Skeletal muscle cell (primary cell): ENCODE measurements around the gene HRH3.

Source experiments
- DNase-seq: peaks from one replicate; pipeline ENCODE4 v3.0.0-alpha.2; 2010; ENCODE audit warnings: low read depth
- H3K4me3 ChIP-seq: 2 replicates; pipeline ENCODE4 v1.5.1; 2011; ENCODE audit warnings: low read depth, mild to moderate bottlenecking, control low read depth, low read length, moderate library complexity

Gene HRH3

DNA sequence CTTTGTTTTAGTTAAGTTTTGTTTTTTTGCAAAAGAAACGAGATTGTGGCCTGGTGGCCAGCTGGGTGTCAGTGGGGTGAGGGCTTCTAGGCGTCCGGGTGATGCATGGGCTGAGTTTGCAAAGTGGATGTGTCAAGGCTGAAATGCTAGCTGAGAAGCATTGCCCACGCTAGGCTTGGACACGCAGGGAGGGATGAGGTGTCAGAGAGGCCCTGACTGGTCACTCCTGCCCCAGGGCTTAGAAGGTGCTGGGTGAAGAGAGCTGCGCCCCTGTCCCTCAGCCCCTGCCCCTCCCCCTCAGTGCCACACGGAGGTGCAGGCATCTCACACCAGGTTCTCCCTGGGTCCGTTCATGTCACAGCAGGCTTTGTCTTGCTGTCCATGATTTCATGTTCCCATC is 26.4 kb upstream of the HRH3 start:
- DNase-seq, result no peak
- H3K4me3 ChIP-seq, result no peak overlapping the region

DNA sequence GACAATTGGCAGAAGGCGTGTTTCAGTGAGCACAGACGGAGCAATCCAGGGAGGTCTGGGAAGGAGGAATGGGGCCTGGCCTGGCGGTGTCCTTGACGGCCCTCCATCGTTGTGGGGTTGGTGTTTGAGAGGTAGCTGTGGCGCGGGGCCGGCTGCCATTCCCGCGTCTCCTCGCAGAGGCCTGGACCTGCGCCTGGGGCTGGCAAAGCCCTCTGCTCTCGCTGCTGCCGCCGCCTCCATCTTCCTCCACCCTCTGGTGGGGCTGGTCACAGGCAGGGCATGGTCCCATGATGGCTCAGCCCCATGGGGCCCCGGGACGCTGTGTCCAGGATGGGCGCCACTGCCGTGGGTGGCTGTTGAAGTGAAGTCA is 25.8 kb upstream of the HRH3 start:
- DNase-seq, result no peak

DNA sequence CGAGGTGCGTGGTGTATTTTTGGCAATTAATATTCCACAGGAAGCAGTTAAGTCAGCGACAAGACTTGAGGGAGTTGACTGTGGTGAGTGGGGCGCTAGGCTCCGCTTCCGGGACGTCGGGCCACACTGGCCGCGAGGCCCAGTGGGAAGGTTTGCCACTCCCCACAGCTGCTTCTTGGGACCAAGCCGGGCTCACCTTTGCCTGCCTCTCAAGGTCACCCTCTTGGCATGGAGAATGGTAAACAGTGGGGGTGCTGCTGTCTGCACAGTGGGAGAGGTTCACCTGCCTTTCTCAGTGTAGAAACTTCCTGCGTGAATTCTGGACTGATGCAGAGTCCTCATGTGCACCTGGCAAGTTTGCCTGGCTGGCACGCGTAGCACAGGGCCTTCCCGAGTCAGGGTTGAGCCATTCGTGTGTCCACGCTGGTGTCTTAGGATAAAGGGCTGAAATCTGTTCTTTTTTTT is 24.6 kb upstream of the HRH3 start:
- H3K4me3 ChIP-seq, result no peak overlapping the region
- DNase-seq, result no peak

More for the DNA sequence above, 25.8 kb upstream of the HRH3 start:
- H3K4me3 ChIP-seq, result no peak overlapping the region

DNA sequence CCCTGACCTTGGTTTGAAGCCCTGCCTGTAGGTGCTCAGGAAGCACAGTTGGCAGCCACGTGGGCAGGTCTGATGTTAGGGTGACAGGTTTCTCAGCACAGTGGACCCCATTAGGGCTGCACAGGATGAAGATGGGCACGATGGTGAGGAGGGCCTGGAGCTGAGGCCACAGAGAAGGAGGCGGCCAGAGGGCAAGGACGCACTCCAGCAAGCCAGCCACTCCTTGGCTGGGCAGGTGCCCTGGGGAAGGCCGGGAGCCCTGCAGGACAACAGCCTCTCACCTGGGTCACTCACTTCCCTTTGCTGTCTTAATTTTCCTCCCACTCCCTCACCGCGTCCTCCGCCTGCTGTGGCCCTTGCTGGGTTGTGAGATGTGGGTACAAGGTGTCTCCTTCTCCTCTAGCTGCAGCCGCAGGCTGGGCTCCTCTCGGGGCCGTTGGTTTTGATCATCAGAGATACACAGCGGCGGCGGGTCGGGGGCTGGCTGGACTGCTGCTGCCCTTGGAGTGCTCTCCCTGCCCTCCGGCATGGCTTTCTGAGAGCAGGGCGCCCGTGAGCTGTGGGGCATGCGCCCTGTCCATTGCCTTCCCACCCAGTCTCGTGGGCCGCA is 23.9 kb upstream of the HRH3 start:
- no peak for DNase-seq
- H3K4me3 ChIP-seq, result no peak overlapping the region

DNA sequence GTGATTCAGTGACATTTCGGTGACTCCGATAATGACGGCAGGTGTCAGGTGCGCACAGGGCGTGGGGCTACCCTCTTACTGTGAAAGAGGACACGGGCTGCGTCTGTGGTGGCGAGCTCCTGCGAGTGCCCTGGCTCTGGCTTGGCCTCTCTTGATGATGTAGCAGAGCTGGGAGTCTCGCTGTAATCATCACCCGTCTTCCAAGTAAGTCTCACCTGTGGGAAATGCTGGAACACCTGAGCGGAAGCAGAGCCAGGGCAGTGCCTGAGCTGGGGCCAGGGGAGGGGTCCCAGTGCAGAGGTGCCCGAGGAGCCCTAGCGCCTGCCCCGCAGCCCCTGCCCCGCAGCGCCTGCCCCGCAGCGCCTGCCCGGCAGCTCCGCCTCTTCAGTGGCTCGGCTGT is 23.0 kb upstream of the HRH3 start:
- DNase-seq, result no peak

DNA sequence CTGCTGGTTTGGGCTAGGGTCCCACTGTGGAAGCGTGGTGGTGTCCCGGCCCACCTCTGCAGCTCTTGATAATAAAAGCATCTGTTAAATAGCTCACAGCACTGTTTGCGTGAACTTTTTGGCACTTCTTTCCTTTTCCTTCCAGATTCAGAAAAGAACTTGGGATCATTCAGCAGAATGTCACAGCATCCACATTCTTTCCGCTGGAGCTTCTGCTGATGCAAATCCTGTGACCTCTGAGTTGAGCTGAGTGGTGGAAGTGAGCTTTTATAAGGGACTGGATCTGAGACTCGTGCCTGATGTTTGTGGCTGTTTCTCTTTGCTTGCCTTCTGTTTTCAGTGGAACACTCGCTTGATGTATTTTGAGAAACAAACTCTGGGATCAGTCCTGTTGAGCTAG is 22.1 kb upstream of the HRH3 start:
- DNase-seq, result no peak
- H3K4me3 ChIP-seq, result no peak overlapping the region

More for the DNA sequence above, 23.0 kb upstream of the HRH3 start:
- no peak overlapping the region for H3K4me3 ChIP-seq

DNA sequence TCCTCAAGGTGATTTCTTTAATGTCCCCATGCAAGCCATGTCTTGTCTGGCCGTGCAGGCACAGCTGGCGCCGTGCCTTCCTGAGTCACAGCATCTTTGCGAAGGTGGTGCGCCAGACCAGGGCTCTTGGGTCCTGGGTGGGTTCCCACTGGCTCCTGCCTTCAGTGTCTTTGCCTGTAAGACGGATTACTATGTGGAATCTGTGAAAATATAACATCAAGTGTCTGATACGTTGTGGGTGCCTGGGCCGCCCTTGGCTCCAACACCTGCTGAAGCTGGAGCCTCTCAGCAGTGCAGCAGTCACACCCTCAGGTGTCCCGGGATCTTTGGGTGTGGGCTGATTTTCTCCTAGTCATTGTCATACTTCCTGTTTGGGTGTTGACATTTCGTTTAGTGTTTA is 21.4 kb upstream of the HRH3 start:
- DNase-seq, result no peak
- no peak overlapping the region for H3K4me3 ChIP-seq

DNA sequence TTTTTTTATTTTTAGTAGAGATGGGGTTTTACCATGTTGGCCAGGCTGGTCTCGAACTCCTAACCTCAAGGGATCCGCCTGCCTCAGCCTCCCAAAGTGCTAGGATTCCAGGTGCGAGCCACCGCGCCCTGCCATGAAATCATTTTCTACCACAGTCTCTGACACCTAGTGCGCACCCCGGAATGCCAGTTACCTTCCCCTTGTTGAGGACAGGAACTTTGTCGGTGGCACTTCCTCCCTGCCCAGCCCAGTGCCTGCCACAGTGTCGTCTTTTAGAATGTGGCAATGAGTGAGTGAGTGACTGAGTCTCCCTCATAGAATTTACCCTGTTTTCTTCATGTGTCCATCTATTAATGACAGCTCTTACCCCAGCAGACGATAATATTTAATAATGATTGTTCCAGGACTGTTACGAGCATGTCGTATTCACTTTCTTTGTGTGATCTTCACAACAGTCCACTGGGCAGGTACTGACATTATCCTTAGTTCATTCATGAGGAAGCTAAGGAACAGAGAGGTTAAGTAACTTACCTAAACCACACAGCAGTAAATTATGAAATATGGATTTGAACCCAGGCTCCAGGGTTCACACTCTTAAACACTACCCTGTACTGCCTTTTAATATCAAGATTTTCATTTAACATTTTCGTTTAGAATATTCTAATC is 20.1 kb upstream of the HRH3 start:
- no peak for DNase-seq
- H3K4me3 ChIP-seq, result no peak overlapping the region

DNA sequence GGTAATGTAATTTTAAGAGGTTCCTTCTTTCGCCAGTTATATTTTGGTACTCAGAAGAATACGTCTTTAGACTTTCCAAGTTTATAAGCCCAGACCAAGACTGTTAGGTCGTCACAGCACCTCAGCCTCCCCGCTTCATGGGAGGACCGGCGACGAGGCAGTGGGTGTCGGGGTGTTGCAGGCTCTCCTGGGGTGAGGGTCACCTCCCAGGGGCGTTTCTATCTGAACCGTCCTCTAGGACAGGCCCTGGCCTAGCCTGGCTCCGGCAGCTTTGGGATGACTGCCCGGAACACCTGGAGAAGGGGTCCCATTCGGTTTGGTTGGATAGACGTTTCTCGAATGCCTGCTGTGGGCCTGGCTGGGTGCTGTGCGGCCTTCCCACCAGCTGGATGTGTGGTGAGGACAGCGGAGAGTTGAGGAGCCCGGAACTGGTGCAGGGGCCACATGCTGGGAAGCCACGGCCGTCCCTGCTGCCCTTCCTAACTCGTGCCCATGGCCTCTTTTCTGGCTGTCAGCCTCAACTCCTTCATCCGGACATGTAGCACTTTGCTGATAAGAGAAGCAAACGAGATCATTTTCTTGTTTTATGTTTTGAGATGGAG is 19.3 kb upstream of the HRH3 start:
- H3K4me3 ChIP-seq, result peak overlapping the region; percentile 72
- no peak for DNase-seq

DNA sequence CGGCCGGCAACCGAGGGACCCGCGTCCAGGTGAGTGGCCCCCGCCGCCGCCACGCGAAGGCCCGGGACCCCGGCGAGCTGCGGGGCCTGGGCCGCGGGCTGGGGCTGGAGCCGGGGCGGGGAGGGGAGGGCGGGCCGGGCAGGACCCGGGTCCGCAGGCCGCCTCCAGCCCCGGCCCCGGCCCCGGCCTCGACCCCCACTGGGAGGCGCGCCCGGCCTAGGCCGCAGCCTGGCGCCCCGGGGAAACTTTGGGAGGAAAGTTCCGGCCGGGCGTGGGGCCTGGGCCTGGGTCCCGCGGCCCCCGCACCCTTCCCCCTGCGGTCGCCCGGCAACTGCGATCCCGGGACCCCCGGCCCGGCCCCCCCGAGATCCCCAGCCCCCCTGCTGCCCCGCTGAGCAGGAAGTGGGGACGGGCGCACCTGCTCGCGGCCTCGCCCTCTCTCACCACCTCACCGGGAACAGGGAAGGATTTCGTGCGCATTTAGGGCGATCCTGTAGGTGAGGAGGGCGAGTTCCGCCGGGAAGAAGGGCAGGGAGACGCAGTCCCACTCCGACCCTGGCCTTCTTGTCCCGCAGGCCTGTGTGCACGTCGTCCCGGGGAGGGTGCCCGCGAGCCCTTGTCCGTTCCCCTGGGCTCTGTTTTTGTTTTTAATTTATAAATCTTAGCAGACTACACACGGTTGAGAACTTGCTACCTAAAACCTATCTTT is 18.6 kb upstream of the HRH3 start:
- DNase-seq, result no peak
- peak overlapping the region; percentile 72 for H3K4me3 ChIP-seq

DNA sequence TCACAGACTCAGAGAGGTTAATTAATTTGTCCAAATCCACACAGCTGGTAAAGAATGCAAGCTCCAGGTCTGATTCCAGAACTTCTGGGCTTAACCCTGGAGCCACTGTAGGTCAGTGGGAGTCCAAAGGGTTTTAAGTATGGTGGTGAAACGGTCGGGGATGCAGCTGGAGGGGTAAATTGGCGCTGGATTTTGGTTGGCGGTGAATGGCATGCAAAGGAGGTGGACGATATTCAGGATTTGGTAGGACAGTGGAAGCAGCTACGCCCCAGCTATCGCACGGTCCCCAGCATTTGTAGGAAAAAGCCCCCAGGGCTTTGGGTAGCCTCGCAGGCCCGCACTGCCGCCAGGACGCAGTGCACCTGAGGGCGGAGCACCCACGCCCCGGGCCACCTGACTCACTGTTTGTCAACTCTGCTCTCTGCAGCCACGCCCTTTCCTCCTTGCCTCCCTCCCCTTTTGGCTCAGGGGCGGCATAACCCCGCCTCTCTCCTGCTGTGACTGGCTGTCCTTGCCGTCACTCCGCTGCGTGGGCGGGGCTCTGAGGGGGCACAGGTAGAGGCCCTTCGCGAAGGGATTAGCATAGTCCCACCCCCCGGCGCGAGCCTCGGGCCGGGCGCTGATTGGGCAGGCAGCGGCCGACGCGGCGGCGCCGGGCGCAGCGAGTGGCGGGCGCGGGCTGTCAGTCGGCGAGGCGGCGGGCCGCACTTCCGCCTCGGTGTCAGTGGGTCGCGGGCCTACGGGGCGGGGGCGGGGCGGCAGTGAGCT is 17.9 kb upstream of the HRH3 start, which contains the start of gene OSBPL2:
Gene OSBPL2 (plus strand): TSS at position 721 of the 768 bp plus-strand sequence. CDS start 17,664 bp downstream, outside the sequence.
- peak; percentile 88 for DNase-seq
- peak within 1 kb of the TSS; percentile 72 for H3K4me3 ChIP-seq

DNA sequence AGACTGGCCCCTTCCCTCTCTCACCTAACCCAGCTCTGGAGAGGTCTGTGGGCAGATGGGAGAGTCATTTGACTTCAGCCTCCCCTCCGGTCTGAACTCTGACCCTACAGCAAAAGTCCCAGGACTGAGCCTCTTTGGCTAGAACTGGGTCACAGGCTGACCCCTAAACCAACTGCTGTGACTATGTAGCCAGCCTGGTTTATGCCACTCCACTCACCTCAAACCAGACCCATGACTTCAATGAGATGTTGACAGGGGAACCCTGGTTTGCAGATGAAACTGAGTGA is 17.4 kb upstream of the HRH3 start:
- H3K4me3 ChIP-seq, result no peak overlapping the region
- no peak for DNase-seq

DNA sequence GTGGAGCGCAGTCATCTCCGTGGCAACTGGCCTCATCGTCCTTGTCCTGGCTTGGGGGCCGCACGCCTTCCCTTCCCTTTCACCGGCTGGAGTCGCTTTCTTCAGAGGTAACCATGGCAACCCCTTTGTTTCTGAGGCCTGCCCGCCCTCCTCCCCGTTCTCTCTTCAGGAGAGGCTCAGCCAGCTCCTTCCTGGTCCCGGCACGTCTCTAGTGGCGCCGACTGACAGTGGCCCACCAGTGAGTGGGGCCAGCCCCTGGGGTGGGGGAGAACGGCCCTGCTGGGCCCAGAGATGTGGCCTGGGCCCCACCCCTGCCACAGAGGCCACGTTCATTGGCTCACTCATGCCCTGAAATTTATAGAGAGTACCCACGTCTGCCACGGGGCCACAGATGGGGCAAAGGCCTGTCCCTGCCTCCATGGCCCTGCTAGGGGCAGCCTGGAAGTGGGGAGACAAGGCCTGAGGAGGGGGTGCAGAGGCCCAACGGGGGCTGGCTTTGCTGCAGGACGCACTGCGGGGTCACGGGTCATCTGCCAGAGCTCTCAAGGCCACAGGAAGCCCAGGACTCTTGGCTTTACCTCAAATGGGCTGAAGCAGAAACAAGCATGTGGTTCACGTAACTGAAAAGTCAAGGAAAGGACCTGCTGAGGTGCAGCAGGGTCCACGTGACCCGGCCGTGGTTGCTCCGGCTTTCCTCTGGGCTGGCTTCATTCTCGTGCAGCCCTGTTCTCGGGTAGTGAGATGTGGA is 16.9 kb upstream of the HRH3 start:
- no peak overlapping the region for H3K4me3 ChIP-seq
- no peak for DNase-seq

DNA sequence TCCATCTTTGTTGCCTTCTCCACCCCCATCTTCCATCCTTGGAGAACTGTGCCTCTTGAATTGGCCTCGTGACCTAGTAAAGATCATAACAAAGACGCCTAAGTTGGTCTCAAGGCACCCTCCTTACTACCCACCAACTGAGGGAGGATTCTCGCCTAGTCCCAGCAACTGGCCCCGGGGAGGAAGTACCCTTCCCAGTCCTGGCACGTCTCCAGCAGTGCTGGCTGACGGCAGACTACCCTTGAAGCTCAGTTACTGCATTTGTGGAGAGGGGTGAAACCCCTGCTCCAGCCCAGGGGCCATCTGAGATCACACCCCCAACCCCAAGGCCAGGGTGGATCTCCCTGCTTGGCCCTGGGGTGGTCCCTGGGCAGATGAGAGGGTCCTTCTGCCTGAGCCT is 16.1 kb upstream of the HRH3 start:
- DNase-seq, result no peak
- no peak overlapping the region for H3K4me3 ChIP-seq

DNA sequence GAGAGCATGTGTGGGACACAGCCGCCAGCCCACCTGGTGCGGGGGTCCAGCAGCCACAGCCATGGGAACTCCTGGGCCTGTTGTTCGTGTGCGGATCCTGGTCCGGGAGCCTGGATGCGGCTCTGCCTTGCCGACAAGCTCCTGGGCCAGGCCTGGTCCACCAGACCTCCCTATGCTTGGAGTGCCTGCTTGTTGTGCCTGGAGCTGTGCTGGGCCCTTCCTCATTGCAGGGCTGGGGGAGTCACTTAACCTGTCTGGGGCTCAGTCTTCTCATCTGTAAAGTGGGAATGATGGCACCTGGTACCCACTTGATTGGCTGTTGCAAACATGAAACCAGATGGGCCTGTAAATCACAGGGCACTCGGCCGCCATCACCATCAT is 15.7 kb upstream of the HRH3 start:
- H3K4me3 ChIP-seq, result no peak overlapping the region
- no peak for DNase-seq

DNA sequence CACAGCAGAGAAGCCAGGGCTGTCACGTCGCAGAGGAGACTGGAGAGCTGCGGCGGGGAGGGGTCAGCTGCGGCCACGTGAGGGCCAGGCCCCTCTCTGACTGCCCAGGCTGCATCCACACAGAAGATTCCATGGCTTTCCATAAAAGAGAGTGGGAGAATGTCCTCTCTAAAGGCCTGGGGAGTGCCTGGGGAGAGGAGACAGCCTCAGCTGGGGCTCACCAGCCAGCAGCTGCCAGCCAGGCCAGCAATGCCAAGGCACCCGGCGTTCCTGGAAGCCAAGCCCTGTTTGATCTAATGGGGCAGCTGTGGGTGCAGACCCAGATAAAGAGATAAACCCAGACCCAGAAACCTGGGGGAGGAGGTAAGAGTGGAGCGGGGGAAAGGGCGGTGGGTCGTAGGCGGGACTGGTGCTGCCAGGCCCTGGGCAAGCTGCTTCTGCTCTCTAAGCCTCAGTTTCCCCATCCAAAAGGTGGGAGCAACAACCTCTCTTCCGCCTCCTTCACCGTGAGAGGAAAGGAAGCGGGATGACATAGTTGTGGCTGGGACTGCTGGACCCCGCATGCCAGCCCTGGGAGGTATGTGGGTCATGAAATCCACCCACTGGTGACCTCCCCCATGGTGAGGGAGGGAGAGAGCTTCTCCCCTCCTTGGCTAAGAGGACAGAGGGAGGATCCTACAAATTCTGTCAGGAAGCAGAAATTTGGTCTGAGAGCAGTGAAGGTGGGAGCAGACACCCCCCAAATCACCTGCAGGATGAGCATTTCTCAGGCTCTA is 15.1 kb upstream of the HRH3 start:
- no peak overlapping the region for H3K4me3 ChIP-seq
- no peak for DNase-seq

DNA sequence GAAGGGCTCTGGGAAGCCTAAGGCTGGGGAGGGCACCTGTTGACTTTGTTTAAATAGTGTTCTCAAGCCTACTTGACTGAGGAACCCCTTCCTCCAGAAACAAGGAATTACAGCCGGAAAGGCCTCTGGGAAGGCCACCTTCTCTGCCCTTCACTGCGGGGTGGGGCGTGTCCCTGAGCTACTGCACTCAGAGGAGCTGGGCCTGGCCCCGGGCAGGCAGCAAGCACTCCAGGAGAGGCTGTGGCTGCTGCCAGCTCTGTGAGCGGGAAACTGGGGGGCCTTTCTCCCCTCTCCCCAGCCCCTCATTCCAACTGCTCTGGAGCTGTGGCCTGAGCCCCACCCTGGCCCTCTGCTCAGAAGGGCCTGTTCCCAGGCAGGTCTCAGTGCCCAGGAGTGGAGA is 14.3 kb upstream of the HRH3 start:
- H3K4me3 ChIP-seq, result no peak overlapping the region
- no peak for DNase-seq

DNA sequence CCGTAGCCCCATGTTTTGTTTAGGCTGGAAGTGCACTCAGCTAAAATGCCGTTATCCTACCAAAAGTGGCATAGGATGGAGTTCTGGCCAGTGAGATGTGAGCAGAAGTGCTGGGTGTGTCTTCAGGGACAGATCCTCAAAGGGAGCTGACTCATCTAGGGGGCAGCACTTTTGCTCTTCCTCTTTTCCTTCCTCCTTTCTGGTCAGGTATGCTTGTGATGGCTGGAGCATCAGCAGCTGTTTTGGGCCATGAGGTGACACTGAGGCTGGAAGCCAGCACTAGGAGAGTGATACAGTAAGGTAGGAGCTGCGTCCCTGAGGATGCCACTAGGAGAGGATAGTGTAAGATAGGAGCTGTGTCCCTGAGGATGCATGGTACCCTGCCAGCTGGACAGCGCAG is 13.6 kb upstream of the HRH3 start:
- no peak overlapping the region for H3K4me3 ChIP-seq
- DNase-seq, result no peak
